ENCODE results near the gene TATDN3. TPM values are rescaled to one million over a fixed set of nuclear protein-coding genes. Genes with fewer than 3 reads are reported as not detected.

Gene TATDN3
- total RNA-seq, 1 experiment from 2014 or later, result 13.8 TPM

GRCh38 chr1:212762234-212762633 is 29.5 kb upstream of the TATDN3 start:
- peaks cover 10 to 11% of the 10 kb centered on the region in 2 experiments for H3K9me3 Mint-ChIP-seq
- no peaks in the 10 kb centered on the region for H3K27me3 Mint-ChIP-seq (ENCODE audit: low read depth)

More at GRCh38 chr1:212762234-212762633, 29.5 kb upstream of the TATDN3 start:
- Histone ChIP-seq H2BK120ac (ENCODE audit: low read depth, low read length, poor library complexity, severe bottlenecking) (no peak overlapping the region), H3K18ac (ENCODE audit: insufficient read length, low read depth, low read length) (no peak overlapping the region), H3T11ph (ENCODE audit: low read length) (no peak overlapping the region), H4K8ac (replicated peaks; ENCODE audit: insufficient read length, low read depth, low read length) (no peak overlapping the region), H4K20me1 (ENCODE audit: control insufficient read depth, insufficient read depth, insufficient read length) (no peaks in the 10 kb centered on the region), H3K4ac (ENCODE audit: low read depth, low read length) (no peak overlapping the region), H4K91ac (ENCODE audit: insufficient read length, low read depth, low read length) (no peak overlapping the region), H3K27ac (ENCODE audit: insufficient read length, low read depth, low read length) (no peak overlapping the region), H3K23ac (ENCODE audit: insufficient read length, low read depth, low read length) (no peak overlapping the region), H2BK12ac (ENCODE audit: insufficient read length, low read depth, low read length) (no peak overlapping the region), H2AK5ac (ENCODE audit: insufficient read length, low read length) (no peak overlapping the region), H2BK20ac (ENCODE audit: low read depth, low read length, poor library complexity, severe bottlenecking) (no peak overlapping the region), H3K9me3 (ENCODE audit: control insufficient read depth, low read depth, low read length) (no peaks in the 10 kb centered on the region), H3K23me2 (ENCODE audit: insufficient read length, low read depth, low read length, poor library complexity, severe bottlenecking) (no peaks in the 10 kb centered on the region), H3K79me1 (ENCODE audit: insufficient read depth, low read depth, low read length, poor library complexity, severe bottlenecking) (peaks cover 10% of the 10 kb centered on the region), H3K14ac (ENCODE audit: insufficient read depth, low read length) (no peak overlapping the region), H3K56ac (ENCODE audit: insufficient read length, low read depth, low read length) (no peak overlapping the region), H3K4me2 (ENCODE audit: insufficient read depth, insufficient read length, low read length) (no peak overlapping the region), H2AFZ (ENCODE audit: low read length) (no peak overlapping the region), H3K9ac (ENCODE audit: extremely low read depth, insufficient read length, low read length) (no peak overlapping the region), H3K79me2 (ENCODE audit: insufficient read depth, low read length) (no peaks in the 10 kb centered on the region; the same call in 1 of the 2 replicates), H2BK15ac (ENCODE audit: low read depth, low read length) (no peak overlapping the region), H3K27me3 (ENCODE audit: insufficient read depth, low read length) (no peaks in the 10 kb centered on the region; the same call in 1 of the 2 replicates), H3K4me1 (ENCODE audit: insufficient read depth, low read length) (no peaks in the 10 kb centered on the region), H2BK5ac (ENCODE audit: insufficient read length, low read length) (no peak overlapping the region), H4K5ac (ENCODE audit: insufficient read length, low read depth, low read length) (no peak overlapping the region)
- TF ChIP-seq, protein P1, sequence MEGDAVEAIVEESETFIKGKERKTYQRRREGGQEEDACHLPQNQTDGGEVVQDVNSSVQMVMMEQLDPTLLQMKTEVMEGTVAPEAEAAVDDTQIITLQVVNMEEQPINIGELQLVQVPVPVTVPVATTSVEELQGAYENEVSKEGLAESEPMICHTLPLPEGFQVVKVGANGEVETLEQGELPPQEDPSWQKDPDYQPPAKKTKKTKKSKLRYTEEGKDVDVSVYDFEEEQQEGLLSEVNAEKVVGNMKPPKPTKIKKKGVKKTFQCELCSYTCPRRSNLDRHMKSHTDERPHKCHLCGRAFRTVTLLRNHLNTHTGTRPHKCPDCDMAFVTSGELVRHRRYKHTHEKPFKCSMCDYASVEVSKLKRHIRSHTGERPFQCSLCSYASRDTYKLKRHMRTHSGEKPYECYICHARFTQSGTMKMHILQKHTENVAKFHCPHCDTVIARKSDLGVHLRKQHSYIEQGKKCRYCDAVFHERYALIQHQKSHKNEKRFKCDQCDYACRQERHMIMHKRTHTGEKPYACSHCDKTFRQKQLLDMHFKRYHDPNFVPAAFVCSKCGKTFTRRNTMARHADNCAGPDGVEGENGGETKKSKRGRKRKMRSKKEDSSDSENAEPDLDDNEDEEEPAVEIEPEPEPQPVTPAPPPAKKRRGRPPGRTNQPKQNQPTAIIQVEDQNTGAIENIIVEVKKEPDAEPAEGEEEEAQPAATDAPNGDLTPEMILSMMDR (conservative IDR thresholded peaks at IDR 0.05), result no peak
- DNase-seq, result no peak
- WGBS (ENCODE audit: extremely low coverage, insufficient read length, low lambda C conversion rate), result no CpG with 5 or more reads among the region's 4 CpGs
- H3K27ac Mint-ChIP-seq, result peak overlapping the region in 2 of 3 experiments; percentile 59 to 80; a peak in 1 of 7 replicates
- H3K36me3 Mint-ChIP-seq (ENCODE audit: insufficient read depth in 1 of 3, low read depth in 3 of 3), result peaks cover 14 to 26% (median 17%) of the 10 kb centered on the region in 3 experiments
- peaks cover 0 to 10% of the 10 kb centered on the region in 2 experiments; a peak in 2 of 4 replicates for H3K4me1 Mint-ChIP-seq
- H3K4me3 Mint-ChIP-seq, result no peak overlapping the region
